Liver (tissue), 9 donors: ENCODE data around the gene GPR15. TPM values are rescaled to one million over a fixed set of nuclear protein-coding genes. Genes with fewer than 3 reads are reported as not detected.

Experiments
- DNase-seq: peaks from one replicate; pipeline ENCODE4 v3.0.0-alpha.2; 2017; ENCODE audit warnings: low spot score
- H3K27ac ChIP-seq, 2 donors: one replicate each; pipeline ENCODE4 v1.7.0; 2013; ENCODE audit warnings: inconsistent platforms in 2 of 2, low read length in 2 of 2, control low read depth in 1 of 2, low read depth in 1 of 2, mild to moderate bottlenecking in 1 of 2
- H3K27me3 ChIP-seq, 4 donors: one replicate each; pipeline versions ENCODE4 v1.6.1 to v1.7.0; 2013; ENCODE audit warnings: low read length in 3 of 4, inconsistent platforms in 1 of 4, mild to moderate bottlenecking in 1 of 4, moderate library complexity in 1 of 4; ENCODE audit not compliant: control insufficient read depth in 4 of 4, insufficient read depth in 4 of 4
- H3K36me3 ChIP-seq, 4 donors: one replicate each; pipeline versions ENCODE4 v1.6.1 to v1.7.0; 2013; ENCODE audit warnings: low read length in 3 of 4, mild to moderate bottlenecking in 3 of 4, low read depth in 1 of 4, moderate library complexity in 1 of 4; ENCODE audit not compliant: control insufficient read depth in 4 of 4, insufficient read depth in 3 of 4
- H3K4me1 ChIP-seq, 4 donors: one replicate each; pipeline versions ENCODE4 v1.6.1 to v1.7.0; 2013; ENCODE audit warnings: low read length in 3 of 4, mild to moderate bottlenecking in 3 of 4, moderate library complexity in 1 of 4; ENCODE audit not compliant: control insufficient read depth in 4 of 4, insufficient read depth in 4 of 4
- H3K4me3 ChIP-seq, 3 donors: one replicate each; pipeline versions ENCODE4 v1.6.1 to v1.7.0; 2013; ENCODE audit warnings: low read length in 3 of 3, control low read depth in 1 of 3, low read depth in 1 of 3, mild to moderate bottlenecking in 1 of 3
- H3K9ac ChIP-seq, 2 donors: one replicate each; pipeline ENCODE4 v1.7.0; 2013; ENCODE audit warnings: low read length in 2 of 2, mild to moderate bottlenecking in 2 of 2, moderate library complexity in 2 of 2, control low read depth in 1 of 2, low read depth in 1 of 2
- H3K9me3 ChIP-seq, 4 donors: one replicate each; pipeline versions ENCODE4 v1.6.1 to v1.7.0; 2013; ENCODE audit warnings: low read length in 3 of 4; ENCODE audit not compliant: control insufficient read depth in 4 of 4
- EGR1 ChIP-seq, 2 donors: IDR thresholded peaks; 2 replicates each; pipeline ENCODE4 v1.6.1; 2016 to 2018; ENCODE audit warnings: antibody characterized with exemption in 2 of 2, low read depth in 2 of 2
- GABPA ChIP-seq, 2 donors: IDR thresholded peaks in 1 of 2; conservative IDR thresholded peaks in 1 of 2; 2 replicates each; pipeline ENCODE4 v1.6.1; 2016; ENCODE audit warnings: antibody characterized with exemption in 2 of 2, mild to moderate bottlenecking in 1 of 2, moderate library complexity in 1 of 2
- HNF4G ChIP-seq: IDR thresholded peaks from 2 replicates; pipeline ENCODE4 v1.6.1; 2016; ENCODE audit warnings: antibody characterized with exemption
- JUND ChIP-seq, 2 donors: IDR thresholded peaks; 2 replicates each; pipeline ENCODE4 v1.6.1; 2016; ENCODE audit warnings: antibody characterized with exemption in 2 of 2
- MAX ChIP-seq: IDR thresholded peaks from 2 replicates; pipeline ENCODE4 v1.6.1; 2016; ENCODE audit warnings: antibody characterized with exemption
- NR2F2 ChIP-seq: IDR thresholded peaks from 2 replicates; pipeline ENCODE4 v1.6.1; 2016; ENCODE audit warnings: antibody characterized with exemption
- RAD21 ChIP-seq, 2 donors: IDR thresholded peaks; 2 replicates each; pipeline ENCODE4 v1.6.1; 2016; ENCODE audit warnings: antibody characterized with exemption in 2 of 2, mild to moderate bottlenecking in 2 of 2
- REST ChIP-seq: IDR thresholded peaks from 2 replicates; pipeline ENCODE4 v1.6.1; 2016; ENCODE audit warnings: antibody characterized with exemption, mild to moderate bottlenecking
- RXRA ChIP-seq, 2 donors: IDR thresholded peaks; 2 replicates each; pipeline ENCODE4 v1.6.1; 2017 to 2018; ENCODE audit warnings: antibody characterized with exemption in 2 of 2, mild to moderate bottlenecking in 1 of 2
- SP1 ChIP-seq: IDR thresholded peaks from 2 replicates; pipeline ENCODE4 v1.6.1; 2018; ENCODE audit warnings: antibody characterized with exemption, mild to moderate bottlenecking
- TAF1 ChIP-seq: conservative IDR thresholded peaks from 2 replicates; pipeline ENCODE4 v1.6.1; 2016; ENCODE audit warnings: antibody characterized with exemption, mild to moderate bottlenecking
- WGBS: extraction: QIAGEN DNeasy Blood & Tissue Kit; methylation state at CpG from one replicate; pipeline ENCODE4 v1.1.7; 2013; 5-methylcytosine and 5-hydroxymethylcytosine counted together
- polyA plus RNA-seq, 2 donors: library from polyadenylated mRNA; stranded (reverse) in 1 of 2; unstranded in 1 of 2; fragments of 200-250 nt in 1 of 2; fragments of >200 nt in 1 of 2; fragmentation: Nextera tagmentation in 1 of 2; extraction: Ambion mirVana in 1 of 2; gene quantifications; one replicate each; pipeline versions ENCODE4 v1.2.1 to v1.2.3, GENCODE V29; 2013 to 2015
- total RNA-seq, 2 donors: library from RNA; depleted of rRNA; stranded (reverse); fragments of >200 nt; gene quantifications; one replicate each; pipeline ENCODE4 v1.2.3, GENCODE V29; 2014
- TF ChIP-seq, protein P1 (sequence below): IDR thresholded peaks from 2 replicates; pipeline ENCODE4 v1.6.1; 2016; ENCODE audit warnings: antibody characterized with exemption
- TF ChIP-seq, protein P2 (sequence below): fragments of 150-350 bp; IDR thresholded peaks from 2 replicates; pipeline ENCODE4 v1.5.1; 2017; ENCODE audit warnings: improper control_type of control experiment, low read depth, low read length; ENCODE audit not compliant: missing input control
- donor health status: healthy.
- donor health status: healthy.
- donor health status: healthy.
- donor health status: healthy.
- donor health status: healthy.

The GPR15 gene
- total and polyA plus RNA-seq, 4 donors: 0.08 to 0.10 TPM; not detected in 2

- Histone ChIP-seq H3K36me3 (no peaks in the 10 kb centered on the region), H3K27ac (no peak overlapping the region), H3K9me3 (no peaks in the 10 kb centered on the region), H3K27me3 (no peaks in the 10 kb centered on the region), H3K9ac (no peak overlapping the region), H3K4me3 (no peak overlapping the region), H3K4me1 (peaks cover 0 to 8% (median 0%) of the 10 kb centered on the region in 4 donors)
- TF ChIP-seq TAF1: no peak
- DNase-seq: no peak
- 94% methylated on average over 2 of the region's 2 CpGs for WGBS
Observed at GRCh38 chr3:98530676-98531075, 1.1 kb upstream of the GPR15 start.

- Histone ChIP-seq H3K4me3 (no peak overlapping the region), H3K9me3 (no peaks in the 10 kb centered on the region), H3K27me3 (no peaks in the 10 kb centered on the region), H3K27ac (no peak overlapping the region), H3K4me1 (peaks cover 0 to 8% (median 0%) of the 10 kb centered on the region in 4 donors), H3K9ac (no peak overlapping the region), H3K36me3 (no peaks in the 10 kb centered on the region)
- WGBS: 84% methylated on average over 5 of the region's 5 CpGs
- no peak for DNase-seq
- TF ChIP-seq REST: no peak
- TF ChIP-seq, protein P1, sequence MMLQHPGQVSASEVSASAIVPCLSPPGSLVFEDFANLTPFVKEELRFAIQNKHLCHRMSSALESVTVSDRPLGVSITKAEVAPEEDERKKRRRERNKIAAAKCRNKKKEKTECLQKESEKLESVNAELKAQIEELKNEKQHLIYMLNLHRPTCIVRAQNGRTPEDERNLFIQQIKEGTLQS: no peak
- no peak for TF ChIP-seq EGR1 (IDR thresholded peaks at IDR 0.05; ENCODE audit: low read depth in 2 of 2)
- TF ChIP-seq SP1: no peak
- TF ChIP-seq, protein P2, sequence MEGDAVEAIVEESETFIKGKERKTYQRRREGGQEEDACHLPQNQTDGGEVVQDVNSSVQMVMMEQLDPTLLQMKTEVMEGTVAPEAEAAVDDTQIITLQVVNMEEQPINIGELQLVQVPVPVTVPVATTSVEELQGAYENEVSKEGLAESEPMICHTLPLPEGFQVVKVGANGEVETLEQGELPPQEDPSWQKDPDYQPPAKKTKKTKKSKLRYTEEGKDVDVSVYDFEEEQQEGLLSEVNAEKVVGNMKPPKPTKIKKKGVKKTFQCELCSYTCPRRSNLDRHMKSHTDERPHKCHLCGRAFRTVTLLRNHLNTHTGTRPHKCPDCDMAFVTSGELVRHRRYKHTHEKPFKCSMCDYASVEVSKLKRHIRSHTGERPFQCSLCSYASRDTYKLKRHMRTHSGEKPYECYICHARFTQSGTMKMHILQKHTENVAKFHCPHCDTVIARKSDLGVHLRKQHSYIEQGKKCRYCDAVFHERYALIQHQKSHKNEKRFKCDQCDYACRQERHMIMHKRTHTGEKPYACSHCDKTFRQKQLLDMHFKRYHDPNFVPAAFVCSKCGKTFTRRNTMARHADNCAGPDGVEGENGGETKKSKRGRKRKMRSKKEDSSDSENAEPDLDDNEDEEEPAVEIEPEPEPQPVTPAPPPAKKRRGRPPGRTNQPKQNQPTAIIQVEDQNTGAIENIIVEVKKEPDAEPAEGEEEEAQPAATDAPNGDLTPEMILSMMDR: no peak
- TF ChIP-seq TAF1: no peak
Observed at GRCh38 chr3:98532275-98532637, 478 bp downstream of the GPR15 start.

GRCh38 chr3:98532709-98533571 lies 1.2 kb downstream of the GPR15 start:
- H3K4me3 ChIP-seq: no peak overlapping the region
- peaks cover 0 to 8% (median 0%) of the 10 kb centered on the region in 4 donors for H3K4me1 ChIP-seq
- no peaks in the 10 kb centered on the region for H3K9me3 ChIP-seq
- no peaks in the 10 kb centered on the region for H3K36me3 ChIP-seq
- H3K27me3 ChIP-seq: no peaks in the 10 kb centered on the region
- WGBS: 93% methylated on average over 6 of the region's 6 CpGs
- H3K27ac ChIP-seq: no peak overlapping the region
- TF ChIP-seq NR2F2: no peak
- TF ChIP-seq JUND (IDR thresholded peaks at IDR 0.05): no peak
- no peak for TF ChIP-seq MAX
- no peak for TF ChIP-seq RXRA (IDR thresholded peaks at IDR 0.05)
- TF ChIP-seq SP1: no peak
- TF ChIP-seq EGR1 (IDR thresholded peaks at IDR 0.05; ENCODE audit: low read depth in 2 of 2): no peak
- TF ChIP-seq HNF4G: no peak
- TF ChIP-seq, protein P1: no peak
- no peak for TF ChIP-seq GABPA (IDR thresholded peaks at IDR 0.05 in 1 of 2, conservative IDR thresholded peaks at IDR 0.05 in 1 of 2)
- TF ChIP-seq RAD21 (IDR thresholded peaks at IDR 0.05): no peak
- no peak for TF ChIP-seq REST
- DNase-seq: no peak
- H3K9ac ChIP-seq: no peak overlapping the region
